Measurements from ENCODE around the gene RCN2.

- TF ChIP-seq, protein P1, sequence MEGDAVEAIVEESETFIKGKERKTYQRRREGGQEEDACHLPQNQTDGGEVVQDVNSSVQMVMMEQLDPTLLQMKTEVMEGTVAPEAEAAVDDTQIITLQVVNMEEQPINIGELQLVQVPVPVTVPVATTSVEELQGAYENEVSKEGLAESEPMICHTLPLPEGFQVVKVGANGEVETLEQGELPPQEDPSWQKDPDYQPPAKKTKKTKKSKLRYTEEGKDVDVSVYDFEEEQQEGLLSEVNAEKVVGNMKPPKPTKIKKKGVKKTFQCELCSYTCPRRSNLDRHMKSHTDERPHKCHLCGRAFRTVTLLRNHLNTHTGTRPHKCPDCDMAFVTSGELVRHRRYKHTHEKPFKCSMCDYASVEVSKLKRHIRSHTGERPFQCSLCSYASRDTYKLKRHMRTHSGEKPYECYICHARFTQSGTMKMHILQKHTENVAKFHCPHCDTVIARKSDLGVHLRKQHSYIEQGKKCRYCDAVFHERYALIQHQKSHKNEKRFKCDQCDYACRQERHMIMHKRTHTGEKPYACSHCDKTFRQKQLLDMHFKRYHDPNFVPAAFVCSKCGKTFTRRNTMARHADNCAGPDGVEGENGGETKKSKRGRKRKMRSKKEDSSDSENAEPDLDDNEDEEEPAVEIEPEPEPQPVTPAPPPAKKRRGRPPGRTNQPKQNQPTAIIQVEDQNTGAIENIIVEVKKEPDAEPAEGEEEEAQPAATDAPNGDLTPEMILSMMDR (IDR thresholded peaks at IDR 0.05; ENCODE audit: extremely low read depth in 1 of 2, insufficient read depth in 1 of 2, low read depth in 1 of 2, low read length in 2 of 2): no peak
- no peak for TF ChIP-seq MYC (IDR thresholded peaks at IDR 0.05; ENCODE audit: low read depth, low read length)
- TF ChIP-seq POLR2AphosphoS5 (IDR thresholded peaks at IDR 0.05; ENCODE audit: insufficient read depth, low read depth, low read length): no peak
- no peak for TF ChIP-seq POLR2A (IDR thresholded peaks at IDR 0.05; ENCODE audit: low read depth, low read length)
- no peak for TF ChIP-seq MAX (IDR thresholded peaks at IDR 0.05; ENCODE audit: insufficient read depth, insufficient read length)
- TF ChIP-seq EZH2 (IDR thresholded peaks at IDR 0.05; ENCODE audit: borderline replicate concordance, low read depth, low read length, severe bottlenecking): no peak
- no peak for TF ChIP-seq JUN (IDR thresholded peaks at IDR 0.05; ENCODE audit: borderline replicate concordance, insufficient read depth, insufficient read length, low read depth)
- no peak for TF ChIP-seq GATA2 (IDR thresholded peaks at IDR 0.05; ENCODE audit: insufficient read depth, insufficient read length, low read depth, low read length)
Measured at GRCh38 chr15:76987276-76987675, 55.7 kb downstream of the RCN2 start.
